ENCODE measurements around the gene INPP4B.

DNA sequence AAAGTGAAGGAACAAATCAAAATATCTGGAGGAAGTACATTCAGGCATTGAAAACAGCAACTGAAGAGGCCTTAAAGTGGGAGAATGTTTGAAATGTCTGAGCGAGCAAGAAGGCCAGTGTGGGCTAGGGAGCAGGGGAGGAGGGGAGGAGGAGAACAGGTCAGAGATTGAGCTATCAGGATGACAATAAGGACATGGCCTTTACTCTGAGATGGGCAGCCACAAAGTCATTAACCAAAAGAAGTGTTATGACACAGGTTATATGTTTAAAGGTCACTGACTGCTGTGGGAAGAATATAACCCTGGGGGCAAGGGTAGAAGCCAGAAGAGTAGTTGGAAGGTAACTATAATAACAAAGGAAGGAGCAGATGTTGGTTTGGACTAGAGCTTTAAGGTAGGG lies 315.4 kb downstream of the INPP4B start:
- TF ChIP-seq, protein P1, sequence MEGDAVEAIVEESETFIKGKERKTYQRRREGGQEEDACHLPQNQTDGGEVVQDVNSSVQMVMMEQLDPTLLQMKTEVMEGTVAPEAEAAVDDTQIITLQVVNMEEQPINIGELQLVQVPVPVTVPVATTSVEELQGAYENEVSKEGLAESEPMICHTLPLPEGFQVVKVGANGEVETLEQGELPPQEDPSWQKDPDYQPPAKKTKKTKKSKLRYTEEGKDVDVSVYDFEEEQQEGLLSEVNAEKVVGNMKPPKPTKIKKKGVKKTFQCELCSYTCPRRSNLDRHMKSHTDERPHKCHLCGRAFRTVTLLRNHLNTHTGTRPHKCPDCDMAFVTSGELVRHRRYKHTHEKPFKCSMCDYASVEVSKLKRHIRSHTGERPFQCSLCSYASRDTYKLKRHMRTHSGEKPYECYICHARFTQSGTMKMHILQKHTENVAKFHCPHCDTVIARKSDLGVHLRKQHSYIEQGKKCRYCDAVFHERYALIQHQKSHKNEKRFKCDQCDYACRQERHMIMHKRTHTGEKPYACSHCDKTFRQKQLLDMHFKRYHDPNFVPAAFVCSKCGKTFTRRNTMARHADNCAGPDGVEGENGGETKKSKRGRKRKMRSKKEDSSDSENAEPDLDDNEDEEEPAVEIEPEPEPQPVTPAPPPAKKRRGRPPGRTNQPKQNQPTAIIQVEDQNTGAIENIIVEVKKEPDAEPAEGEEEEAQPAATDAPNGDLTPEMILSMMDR (IDR thresholded peaks at IDR 0.05) = no peak
- no peak for TF ChIP-seq POLR2A (IDR thresholded peaks at IDR 0.05)

All from testis (tissue), 2 donors.